ENCODE measurements around the gene CHST8.

The CHST8 gene

GRCh38 chr19:33813391-33814101 lies 191.8 kb downstream of the CHST8 start:
- Histone ChIP-seq H3K79me2 (ENCODE audit: low read length) (no peaks in the 10 kb centered on the region), H3K4me1 (ENCODE audit: low read length) (no peaks in the 10 kb centered on the region), H3F3A (ENCODE audit: insufficient read depth, low read length) (no peaks in the 10 kb centered on the region), H3K9ac (ENCODE audit: low read length) (no peak overlapping the region), H2AFZ (ENCODE audit: low read length) (no peak overlapping the region), H3K4me2 (ENCODE audit: low read depth, low read length) (no peak overlapping the region), H3K9me2 (replicated peaks; ENCODE audit: insufficient read depth, low read length) (no peaks in the 10 kb centered on the region), H3K27me3 (replicated peaks; ENCODE audit: insufficient read depth, low read length) (peaks cover 76% of the 10 kb centered on the region), H3K4me3 (ENCODE audit: low read length) (no peak overlapping the region), H3K9me3 (replicated peaks; ENCODE audit: insufficient read depth, low read length) (no peaks in the 10 kb centered on the region), H3K27ac (ENCODE audit: low read length) (no peak overlapping the region), H3K36me3 (replicated peaks; ENCODE audit: insufficient read depth, low read length) (no peaks in the 10 kb centered on the region), H4K20me1 (ENCODE audit: insufficient read depth, low read length) (no peaks in the 10 kb centered on the region)
- TF ChIP-seq EZH2phosphoT487 (IDR thresholded peaks at IDR 0.05; ENCODE audit: low read length) (no peak), EZH2 (optimal IDR thresholded peaks at IDR 0.05; ENCODE audit: low read depth, low read length) (no peak), CTCF (IDR thresholded peaks at IDR 0.05; ENCODE audit: low read length) (no peak)
- DNase-seq, result no peak

- no peaks in the 10 kb centered on the region for H3K36me3 ChIP-seq (replicated peaks; ENCODE audit: insufficient read depth, low read length)
- no peak overlapping the region for H3K9ac ChIP-seq (ENCODE audit: low read length)
- no peak for TF ChIP-seq CTCF (IDR thresholded peaks at IDR 0.05; ENCODE audit: low read length)
- no peak for TF ChIP-seq EZH2phosphoT487 (IDR thresholded peaks at IDR 0.05; ENCODE audit: low read length)
- no peak for TF ChIP-seq EZH2 (optimal IDR thresholded peaks at IDR 0.05; ENCODE audit: low read depth, low read length)
- H3K4me2 ChIP-seq (ENCODE audit: low read depth, low read length), result no peak overlapping the region
- H3K79me2 ChIP-seq (ENCODE audit: low read length), result no peaks in the 10 kb centered on the region
- H3K9me3 ChIP-seq (replicated peaks; ENCODE audit: insufficient read depth, low read length), result no peaks in the 10 kb centered on the region
- H3K4me3 ChIP-seq (ENCODE audit: low read length), result no peak overlapping the region
- H4K20me1 ChIP-seq (ENCODE audit: insufficient read depth, low read length), result no peaks in the 10 kb centered on the region
- H3K9me2 ChIP-seq (replicated peaks; ENCODE audit: insufficient read depth, low read length), result no peaks in the 10 kb centered on the region
- no peak for DNase-seq
- H3F3A ChIP-seq (ENCODE audit: insufficient read depth, low read length), result no peaks in the 10 kb centered on the region
- peaks cover 80% of the 10 kb centered on the region for H3K27me3 ChIP-seq (replicated peaks; ENCODE audit: insufficient read depth, low read length)
- H2AFZ ChIP-seq (ENCODE audit: low read length), result no peak overlapping the region
- H3K27ac ChIP-seq (ENCODE audit: low read length), result no peak overlapping the region
- H3K4me1 ChIP-seq (ENCODE audit: low read length), result no peaks in the 10 kb centered on the region
Observed at GRCh38 chr19:33814181-33815165, 192.7 kb downstream of the CHST8 start.

- H3F3A ChIP-seq (ENCODE audit: insufficient read depth, low read length), result no peaks in the 10 kb centered on the region
- H3K27me3 ChIP-seq (replicated peaks; ENCODE audit: insufficient read depth, low read length), result peaks cover 80% of the 10 kb centered on the region
- H3K27ac ChIP-seq (ENCODE audit: low read length), result no peak overlapping the region
- no peak for DNase-seq
- H3K9me3 ChIP-seq (replicated peaks; ENCODE audit: insufficient read depth, low read length), result no peaks in the 10 kb centered on the region
- H2AFZ ChIP-seq (ENCODE audit: low read length), result no peak overlapping the region
- no peaks in the 10 kb centered on the region for H3K79me2 ChIP-seq (ENCODE audit: low read length)
- no peaks in the 10 kb centered on the region for H3K9me2 ChIP-seq (replicated peaks; ENCODE audit: insufficient read depth, low read length)
- no peaks in the 10 kb centered on the region for H4K20me1 ChIP-seq (ENCODE audit: insufficient read depth, low read length)
- no peak overlapping the region for H3K4me2 ChIP-seq (ENCODE audit: low read depth, low read length)
- no peak overlapping the region for H3K4me3 ChIP-seq (ENCODE audit: low read length)
- no peaks in the 10 kb centered on the region for H3K4me1 ChIP-seq (ENCODE audit: low read length)
- TF ChIP-seq EZH2phosphoT487 (IDR thresholded peaks at IDR 0.05; ENCODE audit: low read length) (no peak), CTCF (IDR thresholded peaks at IDR 0.05; ENCODE audit: low read length) (no peak), EZH2 (optimal IDR thresholded peaks at IDR 0.05; ENCODE audit: low read depth, low read length) (no peak)
- no peak overlapping the region for H3K9ac ChIP-seq (ENCODE audit: low read length)
- H3K36me3 ChIP-seq (replicated peaks; ENCODE audit: insufficient read depth, low read length), result no peaks in the 10 kb centered on the region
Observed at GRCh38 chr19:33815380-33816340, 193.9 kb downstream of the CHST8 start.
